Measurements from ENCODE around the gene TIPRL.

DNA sequence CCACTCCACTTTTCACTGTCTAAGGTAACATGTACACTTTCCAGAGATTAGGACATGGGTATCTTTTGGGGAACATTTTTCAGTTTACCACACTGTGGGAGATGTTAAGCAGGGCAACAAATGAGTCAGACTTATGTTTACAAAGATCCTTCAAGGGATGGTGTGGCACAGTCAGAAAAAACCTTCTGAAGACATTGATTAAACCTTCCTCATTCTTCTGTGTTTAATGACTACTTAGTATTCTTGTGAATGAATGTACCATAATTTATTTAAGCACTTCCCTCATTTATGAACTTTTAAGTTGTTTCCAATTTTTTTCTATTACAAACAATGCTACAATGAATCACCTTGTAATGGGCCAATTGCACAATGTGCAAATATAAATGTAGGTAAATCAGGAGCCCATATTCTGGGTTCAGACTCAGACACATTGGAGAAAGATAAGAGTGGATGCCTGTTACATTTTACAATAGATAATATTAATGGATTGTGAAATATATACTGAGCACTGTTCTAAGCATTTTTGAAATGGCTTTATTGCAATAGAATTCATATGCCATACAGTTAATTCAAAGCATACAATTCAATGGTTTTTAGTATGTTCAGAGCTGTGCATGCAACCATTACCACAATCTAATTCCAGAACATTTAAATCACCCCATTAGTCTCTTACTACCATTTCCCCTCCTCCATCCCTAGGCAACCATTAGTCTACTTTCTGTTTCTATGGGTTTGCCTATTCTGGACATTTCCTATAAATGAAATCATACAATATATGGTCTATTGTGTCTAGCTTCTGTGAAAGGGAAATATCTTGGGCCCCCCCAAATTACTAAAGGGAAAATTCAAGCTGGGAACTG, 45.1 kb downstream of the TIPRL start:
- TF ChIP-seq POLR2A (IDR thresholded peaks at IDR 0.05) (no peak), CTCF (IDR thresholded peaks at IDR 0.05) (no peak), POLR2AphosphoS5 (IDR thresholded peaks at IDR 0.05) (no peak)
